ENCODE results near the gene NUP214. TPM values are rescaled to one million over a fixed set of nuclear protein-coding genes. Genes with fewer than 3 reads are reported as not detected.

NUP214 gene
- total and polyA plus RNA-seq, 2 of the 4 experiments (the other 2 are of a cell fraction), result 7.9 to 13.4 TPM

DNA sequence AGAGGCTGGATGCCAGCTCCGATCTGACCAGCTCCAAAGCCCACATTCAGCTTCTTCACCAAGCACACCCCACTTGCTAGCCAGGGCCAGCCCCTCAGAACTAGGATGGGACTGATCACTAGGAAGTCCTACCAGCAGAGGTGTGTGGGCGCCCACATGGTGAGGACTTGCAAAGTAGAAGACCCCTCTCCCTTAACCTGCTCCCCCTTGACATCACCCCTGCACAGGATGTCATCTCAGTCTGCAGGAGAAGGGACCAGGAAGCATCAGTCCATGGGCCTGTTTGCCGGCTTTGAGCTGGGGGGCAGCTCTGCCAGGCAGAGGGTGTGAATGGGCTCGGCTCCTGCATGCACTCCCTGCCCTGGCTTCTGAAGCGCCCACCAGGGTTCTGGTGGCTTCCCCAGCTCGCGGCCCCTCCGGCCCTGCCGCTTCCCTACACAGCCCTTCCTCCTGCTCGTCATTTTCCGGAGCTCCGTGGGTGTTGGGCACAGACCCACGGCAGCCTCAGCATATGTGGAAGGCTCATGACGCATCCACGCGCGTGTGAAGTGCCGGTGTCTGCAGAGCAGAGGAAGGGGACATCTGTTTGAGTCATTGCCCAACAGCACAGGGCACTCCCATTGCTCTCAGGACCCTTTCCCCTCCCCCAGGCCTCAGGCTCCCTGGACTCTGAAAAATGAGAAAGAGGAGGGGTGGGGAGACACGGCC is 154.6 kb downstream of the NUP214 start:
- CTCF ChIA-PET, result no interaction called here

More for the DNA sequence above, 154.6 kb downstream of the NUP214 start:
- H2BK15ac ChIP-seq (ENCODE audit: low read depth, low read length), result no peak overlapping the region
- no TSS peak for BruUV-seq (replicated peaks)
- no peak overlapping the region for H3K27ac ChIP-seq (ENCODE audit: insufficient read depth, low read length)
- no peak overlapping the region for H4K5ac ChIP-seq (ENCODE audit: low read depth, low read length)
- peaks cover 5% of the 10 kb centered on the region; the same call in 1 of the 2 replicates for H3K9me1 ChIP-seq (ENCODE audit: insufficient read depth, low read length)
- intact Hi-C loops (cut with micrococcal nuclease) (loop anchor here (2.0 kb wide), 1 partner anchor 101 kb away; no protein-coding TSS in a partner anchor), in situ Hi-C loops (cut with MboI; ENCODE audit: low sequenced_read_pairs) (no loop called here), dilution Hi-C loops (cut with HindIII; ENCODE audit: low sequenced_read_pairs, unreplicated experiment) (no loop called here)
- ATAC-seq (ENCODE audit: low read depth), result no peak
- DNase-seq, result peak; percentile 38
- no peak overlapping the region for H3K4ac ChIP-seq (ENCODE audit: low read depth, low read length)
- H3K18ac ChIP-seq (ENCODE audit: low read depth, low read length), result no peak overlapping the region
- POLR2A ChIA-PET (ENCODE audit: unreplicated experiment), result no interaction called here
- TF ChIP-seq RFX5 (IDR thresholded peaks at IDR 0.05; ENCODE audit: low read depth, low read length) (no peak), CHD1 (IDR thresholded peaks at IDR 0.05; ENCODE audit: low read depth, low read length) (no peak), RCOR1 (IDR thresholded peaks at IDR 0.05; ENCODE audit: insufficient replicate concordance, low read length) (no peak), SMC3 (IDR thresholded peaks at IDR 0.05; ENCODE audit: low read depth, low read length) (no peak), FOS (IDR thresholded peaks at IDR 0.05; ENCODE audit: low read depth, low read length) (no peak)
- H3K4me2 ChIP-seq (ENCODE audit: low read depth, low read length), result no peak overlapping the region
- no peak overlapping the region for H2BK5ac ChIP-seq (ENCODE audit: low read depth, low read length, poor library complexity, severe bottlenecking)
- H3K9me3 ChIP-seq (ENCODE audit: control insufficient read depth, insufficient read depth, low read length), result no peaks in the 10 kb centered on the region
- H4K20me1 ChIP-seq (ENCODE audit: insufficient read depth, low read length), result no peaks in the 10 kb centered on the region
- no peak overlapping the region for H4K91ac ChIP-seq (ENCODE audit: insufficient read depth, low read depth, low read length)
- H2BK120ac ChIP-seq (ENCODE audit: low read depth, low read length), result no peak overlapping the region
- H3K14ac ChIP-seq (replicated peaks; ENCODE audit: low read depth, low read length), result no peak overlapping the region
- H2AK5ac ChIP-seq (ENCODE audit: low read depth, low read length), result no peak overlapping the region; the same call in 1 of the 2 replicates
- peaks cover 76% of the 10 kb centered on the region for H3K27me3 ChIP-seq (ENCODE audit: control insufficient read depth, insufficient read depth, low read length)
- H3K4me3 ChIP-seq (ENCODE audit: insufficient read depth, low read depth, low read length), result no peak overlapping the region
- no peak overlapping the region for H3K9ac ChIP-seq (ENCODE audit: low read depth, low read length)
- no peak overlapping the region for H2AK9ac ChIP-seq (replicated peaks; ENCODE audit: low read depth, low read length, poor library complexity)
- H3K4me1 ChIP-seq (ENCODE audit: control insufficient read depth, insufficient read depth, low read length), result no peaks in the 10 kb centered on the region
- H3K79me1 ChIP-seq (ENCODE audit: low read depth in 1 of 2, low read length in 2 of 2), result no peaks in the 10 kb centered on the region
- no peak overlapping the region for H2AFZ ChIP-seq (replicated peaks; ENCODE audit: low read length, poor library complexity)
- no peak overlapping the region for H3K23ac ChIP-seq (ENCODE audit: low read depth, low read length)
- H3K36me3 ChIP-seq (ENCODE audit: control insufficient read depth, insufficient read depth, low read length), result no peaks in the 10 kb centered on the region
- WGBS, 2 experiments (ENCODE audit: extremely low coverage in 2 of 2, insufficient read length in 1 of 2), result no CpG with 5 or more reads among the region's 19 CpGs
- no peak overlapping the region for H3K56ac ChIP-seq (ENCODE audit: extremely low read depth, insufficient read depth, low read length)
- H4K8ac ChIP-seq (ENCODE audit: low read depth in 2 of 2, low read length in 2 of 2), result no peak overlapping the region
- no peak overlapping the region for H2BK20ac ChIP-seq (ENCODE audit: low read depth, low read length)
